Panc1 (cell line): ENCODE measurements around the gene CCDC187.

Source experiments
- TCF7L2 ChIP-seq: IDR thresholded peaks from 2 replicates; pipeline ENCODE4 v1.6.1; 2011; ENCODE audit warnings: mild to moderate bottlenecking, low read depth, low read length, inconsistent platforms
- TF ChIP-seq, protein P1 (sequence below): fragments of 450-650 bp; IDR thresholded peaks from 2 replicates; pipeline ENCODE4 v1.5.1; 2017; ENCODE audit warnings: mild to moderate bottlenecking

GRCh38 chr9:136218271-136218670 lies 85.6 kb downstream of the CCDC187 start:
- no peak for TF ChIP-seq TCF7L2
- TF ChIP-seq, protein P1, sequence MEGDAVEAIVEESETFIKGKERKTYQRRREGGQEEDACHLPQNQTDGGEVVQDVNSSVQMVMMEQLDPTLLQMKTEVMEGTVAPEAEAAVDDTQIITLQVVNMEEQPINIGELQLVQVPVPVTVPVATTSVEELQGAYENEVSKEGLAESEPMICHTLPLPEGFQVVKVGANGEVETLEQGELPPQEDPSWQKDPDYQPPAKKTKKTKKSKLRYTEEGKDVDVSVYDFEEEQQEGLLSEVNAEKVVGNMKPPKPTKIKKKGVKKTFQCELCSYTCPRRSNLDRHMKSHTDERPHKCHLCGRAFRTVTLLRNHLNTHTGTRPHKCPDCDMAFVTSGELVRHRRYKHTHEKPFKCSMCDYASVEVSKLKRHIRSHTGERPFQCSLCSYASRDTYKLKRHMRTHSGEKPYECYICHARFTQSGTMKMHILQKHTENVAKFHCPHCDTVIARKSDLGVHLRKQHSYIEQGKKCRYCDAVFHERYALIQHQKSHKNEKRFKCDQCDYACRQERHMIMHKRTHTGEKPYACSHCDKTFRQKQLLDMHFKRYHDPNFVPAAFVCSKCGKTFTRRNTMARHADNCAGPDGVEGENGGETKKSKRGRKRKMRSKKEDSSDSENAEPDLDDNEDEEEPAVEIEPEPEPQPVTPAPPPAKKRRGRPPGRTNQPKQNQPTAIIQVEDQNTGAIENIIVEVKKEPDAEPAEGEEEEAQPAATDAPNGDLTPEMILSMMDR, result no peak
